NCI-H2107 treated with DMSO at 0.1 percent for 48 hours (cell line): ENCODE data around the gene PIK3C3.
"Not testable (repeated sequence)": the region's sequence is repeated elsewhere in the genome, so short reads cannot be mapped to it uniquely, and the experiment has no call there.

Experiments
- DNase-seq: peaks from one replicate; lab custom pipeline; 2025; ENCODE audit not compliant: unreplicated experiment; lab: John Stamatoyannopoulos, UW

Gene PIK3C3

DNA sequence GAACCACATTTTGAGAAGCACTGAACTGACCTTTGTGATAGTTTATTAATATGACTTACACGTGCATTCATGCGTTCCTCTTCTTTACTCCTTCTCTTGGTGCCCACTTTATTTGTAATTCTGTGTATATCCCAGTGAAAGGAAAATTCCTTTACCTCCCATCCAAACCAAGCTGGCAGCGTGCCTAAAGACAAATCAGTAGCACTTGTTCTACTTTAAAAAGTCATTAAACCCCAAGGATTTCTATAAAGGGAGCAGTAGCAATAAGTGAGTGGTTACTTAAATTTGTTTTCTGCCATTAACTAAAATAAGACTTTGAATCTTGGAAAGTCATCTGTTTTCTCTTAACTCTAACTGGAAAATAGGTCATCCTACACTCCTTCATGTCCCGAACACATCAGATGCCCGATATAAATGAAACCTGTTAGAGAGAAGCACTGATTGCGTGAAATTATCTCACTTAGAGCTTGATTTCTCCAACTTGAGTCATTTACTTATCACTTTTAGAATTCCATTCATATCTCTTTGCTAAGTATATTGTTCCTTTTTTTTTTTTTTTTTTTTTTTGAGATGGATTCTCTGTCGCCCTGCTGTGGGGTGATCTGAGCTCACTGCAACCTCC, 10.7 kb downstream of the PIK3C3 start:
- no peak for DNase-seq

DNA sequence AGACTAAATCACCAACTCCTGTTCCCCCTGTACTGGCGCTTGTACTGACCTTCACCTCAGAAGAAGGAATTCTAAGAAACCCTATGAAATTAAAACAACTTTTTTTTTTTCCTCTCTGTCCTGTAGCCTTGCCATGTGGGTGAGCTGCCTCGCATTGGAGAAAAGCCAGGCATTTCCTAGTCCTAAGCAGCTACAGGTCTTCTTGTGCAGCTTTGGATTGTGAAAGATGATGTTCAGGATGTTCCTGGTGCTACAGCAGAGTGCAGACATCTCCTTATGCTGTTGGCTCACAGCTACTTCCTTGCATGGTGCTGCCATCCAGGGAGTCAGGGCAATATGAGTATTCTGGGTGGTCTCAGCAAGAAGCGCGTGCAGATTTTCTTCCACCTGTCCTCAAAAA, 11.9 kb downstream of the PIK3C3 start:
- no peak for DNase-seq

DNA sequence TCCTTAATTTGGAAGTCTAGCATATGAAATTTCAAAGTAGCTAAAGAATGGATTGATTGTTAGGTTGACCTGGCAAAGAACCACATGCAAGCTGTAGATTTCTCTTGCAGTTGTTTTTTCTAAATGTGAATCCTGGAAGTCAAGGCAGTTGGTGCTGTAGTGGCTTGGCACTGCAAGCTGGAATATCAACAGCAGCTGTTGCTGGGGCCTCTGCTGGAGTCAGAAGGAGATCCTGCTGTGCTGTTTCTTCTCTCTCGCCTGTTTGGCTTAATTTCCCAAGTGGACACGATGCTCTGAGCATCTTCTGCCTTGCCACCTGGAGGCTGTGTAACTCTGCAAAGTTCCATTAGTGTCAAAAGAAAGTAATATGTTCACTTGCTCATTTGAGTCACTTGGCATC, 12.6 kb downstream of the PIK3C3 start:
- no peak for DNase-seq

DNA sequence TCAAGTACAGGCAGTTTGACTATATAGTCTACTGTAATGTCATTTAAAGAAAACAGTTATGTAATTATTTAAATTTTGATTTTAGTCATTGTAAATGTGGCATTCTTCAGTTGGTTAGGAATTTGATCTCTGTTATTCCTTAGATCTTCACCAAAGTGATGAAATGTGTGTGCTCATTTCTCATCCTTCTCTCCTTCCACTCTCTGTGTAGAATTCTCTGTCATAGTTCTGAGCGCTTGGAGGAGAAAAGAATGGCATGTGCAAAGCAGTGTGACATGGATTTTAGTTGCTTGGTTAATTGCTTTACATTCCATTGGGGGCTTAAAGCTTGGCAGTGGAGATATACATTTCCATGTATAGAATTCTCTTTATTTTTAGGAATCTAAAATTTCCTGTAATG, 14.8 kb downstream of the PIK3C3 start:
- DNase-seq: no peak

DNA sequence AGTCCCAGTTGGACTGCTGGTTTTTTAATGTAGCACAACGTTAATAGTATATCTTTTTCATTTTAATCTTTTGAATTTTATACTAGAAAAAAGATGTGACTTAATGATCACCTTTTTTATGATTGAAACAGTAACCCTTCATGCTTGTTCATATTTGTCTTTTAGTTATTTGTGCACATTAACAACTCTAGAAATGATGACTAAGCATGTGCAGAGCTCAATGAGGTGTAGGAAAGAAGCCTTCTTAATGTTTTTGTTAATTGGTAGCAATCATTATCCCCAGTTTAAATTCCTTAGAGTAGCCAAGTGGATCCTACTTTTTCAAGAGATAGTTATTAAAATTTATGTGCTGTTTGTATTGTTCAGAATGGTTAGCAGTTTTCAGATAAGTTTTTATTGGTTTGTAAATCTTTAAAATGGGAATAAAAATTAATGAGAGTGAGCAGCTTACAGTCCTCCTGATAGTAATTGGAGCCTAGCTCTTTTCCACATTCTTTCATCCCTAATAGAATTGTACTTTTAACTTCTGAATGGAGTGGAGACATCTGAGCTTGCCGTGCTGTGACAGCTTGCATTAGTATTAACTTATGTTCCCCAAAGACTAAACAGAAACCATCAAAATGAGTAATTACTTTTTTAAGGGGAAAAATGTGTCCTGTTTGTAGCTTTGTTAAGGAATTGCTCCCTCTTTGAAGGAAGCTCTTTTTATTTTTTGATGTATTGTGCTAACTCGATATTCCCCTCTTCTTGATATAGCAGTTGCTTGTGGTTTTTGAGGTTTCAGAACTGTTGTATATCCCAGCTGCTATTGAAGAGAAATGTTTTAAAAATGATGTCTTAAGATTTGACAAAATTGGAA, 17.3 kb downstream of the PIK3C3 start:
- DNase-seq: no peak

DNA sequence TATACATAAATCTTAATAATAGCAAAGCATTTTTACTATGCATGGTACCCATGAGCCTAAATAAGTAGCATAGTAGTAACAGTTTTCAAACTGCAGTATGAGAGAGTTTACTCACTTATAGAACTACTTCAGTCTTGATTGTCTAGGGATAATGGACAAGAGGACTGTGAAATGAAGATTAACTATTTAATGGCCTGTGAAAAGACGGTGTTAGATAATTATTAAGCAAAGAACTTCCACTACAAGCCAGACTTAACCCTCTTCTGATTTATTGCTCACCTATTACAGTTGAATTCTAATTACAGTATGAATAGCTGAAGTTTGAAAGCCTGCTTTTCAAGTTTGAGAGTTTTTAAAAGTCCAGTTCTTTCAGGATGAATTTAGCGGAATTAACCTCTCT, 18.9 kb downstream of the PIK3C3 start:
- no peak for DNase-seq

DNA sequence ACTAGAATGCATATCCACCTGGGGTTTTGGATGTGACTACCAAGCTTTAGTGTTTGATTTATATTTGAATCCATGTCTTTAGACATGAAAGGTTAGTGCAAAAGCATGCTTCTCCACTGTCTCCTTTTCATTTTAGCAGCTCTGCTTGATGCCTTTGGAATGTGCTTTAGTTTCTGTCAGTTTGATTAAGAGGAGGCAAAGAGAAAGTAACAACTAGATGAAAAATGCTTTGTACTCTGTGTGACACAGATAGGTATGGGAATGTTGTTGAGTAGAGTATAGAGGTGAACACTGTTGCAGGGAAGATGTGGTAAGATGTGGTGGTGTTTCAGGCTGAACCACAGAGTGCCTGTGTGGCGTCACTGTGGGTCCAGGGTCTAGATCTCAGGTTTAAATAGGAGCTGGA, 19.8 kb downstream of the PIK3C3 start:
- DNase-seq: no peak

DNA sequence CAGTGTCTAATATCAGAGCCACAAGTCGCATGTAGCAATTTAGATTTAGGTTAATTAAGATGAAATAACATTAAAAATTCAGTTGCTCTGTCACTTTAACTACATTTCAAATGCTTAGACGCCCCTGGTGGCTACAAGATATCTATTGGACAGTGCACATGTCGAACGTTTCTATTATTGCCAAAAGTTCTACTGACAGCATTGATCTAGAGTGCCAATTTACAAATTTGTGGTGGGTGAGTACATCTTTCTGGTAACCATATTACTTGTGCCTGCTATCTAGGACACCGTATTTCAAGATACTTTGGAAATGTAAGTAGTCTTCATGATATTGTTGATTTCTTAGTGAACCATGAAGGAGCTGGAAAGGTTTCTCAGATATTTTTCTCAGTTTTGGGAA, 20.2 kb downstream of the PIK3C3 start:
- DNase-seq: no peak

DNA sequence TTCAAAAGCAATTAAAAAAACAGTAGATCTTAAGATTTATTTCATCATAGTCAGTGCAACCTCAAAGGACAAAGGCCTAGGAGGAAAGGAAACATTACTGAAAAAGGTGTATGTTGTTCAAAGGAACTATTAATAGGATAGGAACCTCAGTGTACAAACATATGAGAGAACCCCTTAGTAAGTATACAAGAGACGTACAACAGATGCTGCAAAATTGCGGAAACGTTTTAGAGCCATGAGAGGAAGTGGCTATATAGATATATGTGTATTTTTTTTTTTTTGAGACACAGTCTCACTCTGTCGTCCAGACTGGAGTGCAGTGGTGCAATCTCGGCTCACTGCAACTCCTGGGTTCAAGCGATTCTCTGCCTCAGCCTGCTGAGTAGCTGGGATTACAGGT, 22.2 kb downstream of the PIK3C3 start:
- DNase-seq: no peak

DNA sequence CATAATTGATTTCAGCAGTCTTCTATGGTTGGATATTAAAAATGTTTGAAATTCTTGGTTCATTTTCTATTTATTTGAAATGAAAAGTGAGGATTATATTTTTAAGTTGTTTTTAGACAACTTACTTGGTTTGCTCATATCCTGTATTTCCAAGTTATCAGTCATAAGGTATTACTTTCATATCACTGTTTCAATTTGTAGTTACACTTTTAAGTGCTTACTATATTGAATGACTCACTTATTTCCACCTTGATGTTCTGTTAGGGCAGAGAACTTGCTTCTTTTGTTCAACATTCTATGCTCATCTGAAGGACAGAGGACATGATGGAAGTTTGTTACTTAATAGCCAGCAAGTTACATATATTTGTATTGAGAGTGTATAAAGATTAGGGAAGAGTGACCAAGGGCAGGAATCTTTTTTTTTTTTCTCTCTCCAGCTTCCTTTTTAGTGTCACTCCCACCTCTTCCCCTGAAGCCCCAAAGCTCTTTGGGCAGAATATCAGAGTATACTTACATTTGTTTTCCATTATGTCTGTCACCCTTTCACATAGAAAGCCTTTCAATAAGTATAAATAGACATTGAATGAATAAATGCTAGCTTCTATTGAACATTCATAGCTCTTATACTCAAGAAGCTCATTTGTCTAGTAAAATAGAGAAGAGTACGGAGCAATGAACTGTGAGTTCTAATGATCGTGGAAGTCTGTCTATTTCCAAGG, 28.1 kb downstream of the PIK3C3 start:
- DNase-seq: no peak

DNA sequence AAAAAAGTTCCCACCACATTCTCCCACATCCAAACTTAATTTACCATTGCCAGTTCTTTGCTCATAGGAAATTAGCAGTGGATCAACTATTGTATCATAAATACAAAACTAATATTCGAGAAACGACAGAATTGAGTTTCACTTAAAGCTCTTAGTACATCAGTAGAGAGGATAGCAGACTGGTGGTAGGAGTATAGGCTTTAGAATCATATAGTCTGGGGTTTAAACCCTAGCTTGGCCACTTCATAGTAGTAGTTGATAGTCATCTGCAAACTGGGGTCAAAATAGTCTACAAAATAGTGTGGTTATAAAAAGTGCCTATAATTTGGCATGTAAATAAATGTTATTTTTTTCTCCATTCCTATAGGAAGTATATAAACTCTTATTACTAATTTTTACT, 30.9 kb downstream of the PIK3C3 start:
- no peak for DNase-seq

DNA sequence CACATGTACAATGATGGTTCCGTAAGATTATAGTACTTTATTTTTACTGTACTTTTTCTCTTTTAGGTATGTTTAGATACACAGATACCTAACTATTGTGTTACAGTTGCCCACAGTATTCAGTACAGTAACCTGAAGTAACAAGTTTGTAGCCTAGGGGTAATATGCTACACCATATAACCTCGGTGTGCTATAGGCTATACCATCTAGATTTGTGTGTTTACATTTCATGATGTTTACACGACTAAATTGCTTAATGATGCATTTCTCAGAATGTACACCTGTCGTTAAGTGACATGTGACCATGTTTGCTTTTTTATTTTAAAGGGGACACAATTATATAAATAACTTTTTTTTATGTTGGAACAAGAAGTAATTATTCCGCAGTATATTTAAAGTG, 34.5 kb downstream of the PIK3C3 start:
- DNase-seq: no peak

DNA sequence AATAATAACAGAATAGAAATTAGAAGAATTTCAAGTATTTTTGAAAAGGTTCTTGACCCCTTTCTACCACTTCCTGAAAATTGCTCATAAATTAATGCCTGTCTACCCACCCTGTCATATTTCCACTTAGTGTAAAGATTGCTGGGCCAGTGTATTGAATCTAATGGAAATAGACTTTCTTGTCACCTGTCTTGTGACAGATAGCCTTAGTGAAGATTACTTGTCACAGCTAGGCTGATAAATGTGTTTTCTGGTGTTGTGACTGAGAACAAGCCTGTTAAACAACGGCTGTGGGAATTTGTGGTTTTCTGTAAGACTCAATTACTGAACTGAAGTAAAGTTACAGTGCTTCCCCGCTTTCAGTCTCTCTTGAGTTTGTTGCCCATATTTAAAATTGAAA, 37.0 kb downstream of the PIK3C3 start:
- no peak for DNase-seq

DNA sequence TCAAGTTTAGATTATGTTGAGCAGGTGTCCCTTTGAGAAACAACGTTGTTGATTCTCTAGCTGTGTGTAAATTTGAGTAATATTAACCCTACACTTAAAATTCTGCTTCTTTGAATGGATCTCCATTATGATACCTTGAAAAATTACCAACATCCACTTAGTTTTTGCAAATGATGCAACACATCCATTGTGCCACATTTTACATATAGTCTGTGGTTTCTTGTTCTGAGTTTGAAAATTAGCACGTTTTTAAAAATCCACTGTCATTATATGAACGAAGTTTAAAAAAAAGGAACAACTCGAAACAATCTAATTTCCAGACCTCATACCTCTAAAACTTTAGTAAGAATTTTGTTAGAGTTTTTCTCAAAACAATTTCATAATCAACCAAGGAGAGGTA, 37.7 kb downstream of the PIK3C3 start:
- DNase-seq: no peak

DNA sequence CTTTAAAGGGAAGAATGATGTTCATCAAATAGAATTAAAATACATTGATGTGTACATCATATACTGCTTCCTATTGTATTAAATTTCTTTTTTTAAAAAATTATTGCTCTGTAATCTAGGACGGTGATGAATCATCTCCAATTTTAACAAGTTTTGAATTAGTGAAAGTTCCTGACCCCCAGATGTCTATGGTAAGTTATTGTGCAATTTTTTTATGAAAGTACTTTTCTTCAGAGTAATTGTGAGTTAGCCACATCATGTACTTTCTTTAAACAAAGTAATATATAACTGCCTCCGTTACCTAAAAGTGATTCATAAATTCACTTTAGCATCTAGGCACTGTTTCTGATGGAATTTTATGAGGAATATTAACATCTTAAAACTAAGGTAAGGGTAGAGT, 38.1 kb downstream of the PIK3C3 start:
- DNase-seq: no peak

DNA sequence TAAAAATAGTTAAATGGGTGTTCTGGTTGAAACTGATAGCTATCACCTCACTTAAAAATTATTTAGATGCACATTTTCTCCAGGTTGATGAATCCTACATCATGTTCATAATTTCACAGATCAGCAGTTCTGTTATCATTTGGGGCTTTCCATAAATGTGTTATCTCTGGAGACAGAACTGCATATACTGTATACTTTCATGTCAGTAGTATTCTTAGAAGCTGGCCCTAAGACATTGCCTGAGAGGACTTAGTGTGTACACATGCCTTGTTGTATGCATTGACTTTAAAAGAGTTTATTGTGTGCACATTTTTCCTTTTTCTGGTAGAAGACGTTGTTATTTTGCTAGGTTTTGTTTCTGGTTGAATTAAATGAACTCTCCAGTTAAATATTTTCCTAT, 41.0 kb downstream of the PIK3C3 start:
- DNase-seq: no peak

DNA sequence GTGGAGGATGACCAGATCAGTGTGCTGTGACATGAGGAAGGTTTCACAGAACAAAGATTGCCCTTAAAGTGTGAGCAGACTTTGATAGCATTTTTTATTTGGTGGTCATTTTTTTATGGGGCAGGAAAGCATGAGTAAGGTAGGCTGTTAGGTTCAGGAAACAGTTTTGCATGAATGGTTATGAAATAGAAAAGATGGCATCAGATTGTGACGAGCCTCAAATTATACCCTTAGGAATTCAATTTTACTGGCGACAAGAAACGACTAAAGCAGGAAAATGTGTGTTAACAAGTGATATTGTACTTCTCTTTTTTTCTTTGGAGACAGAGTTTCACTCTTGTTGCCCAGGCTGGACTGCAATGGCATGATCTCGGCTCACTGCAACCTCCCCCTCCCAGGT, 44.7 kb downstream of the PIK3C3 start:
- DNase-seq: no peak

DNA sequence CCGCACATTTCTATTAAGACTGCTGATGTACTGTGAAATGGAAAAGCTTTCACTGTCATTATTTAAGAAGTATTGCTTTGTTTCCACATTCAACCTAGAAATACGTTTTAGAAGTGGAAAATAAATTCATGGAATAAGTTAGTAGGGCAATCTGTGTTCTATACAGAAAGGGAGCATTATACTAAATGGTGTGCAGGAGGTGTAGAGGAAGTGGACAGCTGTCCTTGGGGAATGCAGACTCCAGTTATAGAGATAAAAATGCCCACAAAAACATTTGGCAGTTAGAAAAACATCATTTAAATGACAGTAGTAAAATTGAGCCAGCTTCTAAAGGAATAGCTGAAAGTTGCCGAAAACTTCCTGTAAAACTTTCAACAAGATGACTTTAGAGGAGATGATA, 46.8 kb downstream of the PIK3C3 start:
- DNase-seq: no peak

DNA sequence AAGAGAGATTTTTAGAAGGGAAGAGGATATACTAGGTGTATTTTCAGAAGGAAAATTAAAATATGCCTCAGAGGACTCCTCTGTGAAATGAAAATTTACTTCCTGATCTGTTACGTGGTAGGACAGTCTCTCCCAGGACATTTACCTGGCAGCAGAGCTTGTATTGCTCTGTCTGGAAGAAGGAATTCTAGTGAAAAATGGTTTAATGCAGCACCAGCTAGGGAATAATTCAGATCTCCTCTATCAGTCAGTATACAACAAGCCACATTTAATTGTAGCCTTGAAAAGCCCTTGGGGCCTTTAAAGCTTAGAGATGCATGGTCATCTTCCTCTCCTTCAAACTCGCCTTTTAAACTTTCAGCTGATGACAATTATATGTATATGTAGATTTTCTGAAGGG, 49.6 kb downstream of the PIK3C3 start:
- no peak for DNase-seq

DNA sequence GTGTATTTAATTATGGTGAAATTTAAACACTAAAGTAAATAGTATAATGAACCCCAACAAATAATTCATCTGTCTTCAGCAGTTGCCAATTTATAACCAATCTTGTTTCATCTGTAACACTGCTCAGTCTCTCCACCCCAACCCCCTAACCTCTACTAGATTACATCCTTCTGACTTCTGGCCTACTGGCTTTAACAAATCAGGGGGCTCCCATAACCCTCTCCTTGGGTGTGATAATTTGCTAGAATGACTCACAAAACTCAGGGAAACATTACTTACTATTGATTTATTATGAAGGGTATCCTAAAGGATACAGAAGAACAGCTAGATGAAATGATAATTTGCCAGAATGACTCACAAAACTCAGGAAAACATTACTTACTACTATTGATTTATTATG, 50.7 kb downstream of the PIK3C3 start:
- no peak for DNase-seq

DNA sequence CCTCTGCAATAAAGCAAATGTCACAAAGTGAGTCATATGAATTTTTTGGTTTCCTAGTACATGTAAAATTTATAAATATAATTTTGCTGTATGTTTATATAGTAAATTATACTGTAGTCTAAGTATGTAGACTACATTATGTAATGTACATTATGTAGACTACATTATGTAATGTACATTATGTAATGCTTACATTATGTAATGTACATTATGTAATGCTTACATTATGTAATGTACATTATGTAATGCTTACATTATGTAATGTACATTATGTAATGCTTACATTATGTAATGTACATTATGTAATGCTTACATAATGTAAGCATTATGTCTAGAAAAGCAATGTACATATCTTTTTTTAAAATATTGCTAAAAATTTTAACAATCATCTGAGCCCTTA, 54.4 kb downstream of the PIK3C3 start:
- DNase-seq: not testable (repeated sequence)

DNA sequence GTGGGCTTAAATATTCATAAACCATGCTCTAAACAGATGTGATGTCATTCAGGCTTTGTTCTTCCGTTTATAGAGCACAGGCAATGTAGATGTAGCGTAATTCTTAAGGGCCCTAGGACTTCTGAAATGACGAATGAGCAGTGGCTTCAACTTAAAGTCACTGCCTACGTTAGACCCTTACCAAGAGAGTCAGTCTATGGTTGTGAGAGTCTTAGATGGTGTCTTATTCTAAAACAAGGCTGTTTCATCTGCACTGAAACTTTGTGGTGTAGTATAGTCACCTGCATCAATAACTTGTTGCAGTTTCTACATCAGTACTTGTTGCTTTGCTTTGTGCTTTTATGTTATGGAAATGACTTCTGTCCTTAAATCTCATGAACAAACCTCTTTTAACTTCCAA, 56.0 kb downstream of the PIK3C3 start:
- DNase-seq: no peak
